Endothelial cell (in vitro differentiated cells): ENCODE data around the gene CASK. TPM values are rescaled to one million over a fixed set of nuclear protein-coding genes. Genes with fewer than 3 reads are reported as not detected.
"Not testable (repeated sequence)": the region's sequence is repeated elsewhere in the genome, so short reads cannot be mapped to it uniquely, and the experiment has no call there.

Experiments used
- DNase-seq: peaks from one replicate; pipeline ENCODE4 v3.0.0; 2021; ENCODE audit warnings: low spot score
- H3K27ac Mint-ChIP-seq: one replicate; pipeline ENCODE4 v1.8.0; 2021; ENCODE audit warnings: mixed read lengths, inconsistent platforms; ENCODE audit not compliant: unreplicated experiment
- H3K27me3 Mint-ChIP-seq: one replicate; pipeline ENCODE4 v1.8.0; 2021; ENCODE audit warnings: mild to moderate bottlenecking, moderate library complexity, mixed read lengths, inconsistent platforms; ENCODE audit not compliant: unreplicated experiment
- H3K36me3 Mint-ChIP-seq: one replicate; pipeline ENCODE4 v1.8.0; 2021; ENCODE audit warnings: mild to moderate bottlenecking, low read depth, mixed read lengths, inconsistent platforms; ENCODE audit not compliant: unreplicated experiment
- H3K4me1 Mint-ChIP-seq: one replicate; pipeline ENCODE4 v1.8.0; 2021; ENCODE audit warnings: mild to moderate bottlenecking, mixed read lengths, inconsistent platforms; ENCODE audit not compliant: unreplicated experiment
- H3K4me3 Mint-ChIP-seq: one replicate; pipeline ENCODE4 v1.8.0; 2021; ENCODE audit warnings: mild to moderate bottlenecking, mixed read lengths, inconsistent platforms; ENCODE audit not compliant: unreplicated experiment
- H3K9me3 Mint-ChIP-seq: one replicate; pipeline ENCODE4 v1.8.0; 2021; ENCODE audit warnings: mixed read lengths, inconsistent platforms; ENCODE audit not compliant: unreplicated experiment
- CTCF ChIP-seq: fragments of 200-600 bp; sonication (generic); IDR thresholded peaks from one replicate; pipeline ENCODE4 v1.5.0; 2021; ENCODE audit warnings: antibody characterized with exemption; ENCODE audit not compliant: unreplicated experiment
- total RNA-seq: library from RNA; stranded (reverse); fragmentation: NEBNext Ultra II Directional; extraction: Animal tissue kit (Norgen Biotek cat#: 25700); gene quantifications from one replicate; pipeline ENCODE4 v1.2.1, GENCODE V29; 2021; ENCODE audit not compliant: unreplicated experiment

The CASK gene
- total RNA-seq, 1 donor from 2014 or later: 62.5 TPM

- no peaks in the 10 kb centered on the region for H3K27me3 Mint-ChIP-seq
- no peak for DNase-seq
- H3K4me3 Mint-ChIP-seq: no peak overlapping the region
- TF ChIP-seq CTCF: no peak
- H3K36me3 Mint-ChIP-seq: peaks cover 33% of the 10 kb centered on the region
- H3K9me3 Mint-ChIP-seq: no peaks in the 10 kb centered on the region
- H3K27ac Mint-ChIP-seq: no peak overlapping the region
- no peaks in the 10 kb centered on the region for H3K4me1 Mint-ChIP-seq
Measured at GRCh38 chrX:41721590-41721989, 201.8 kb downstream of the CASK start.

- Mint-ChIP-seq H3K9me3 (no peaks in the 10 kb centered on the region), H3K4me3 (no peak overlapping the region), H3K4me1 (no peaks in the 10 kb centered on the region), H3K27me3 (no peaks in the 10 kb centered on the region), H3K27ac (no peak overlapping the region), H3K36me3 (peaks cover 33% of the 10 kb centered on the region)
- no peak for DNase-seq
- no peak for TF ChIP-seq CTCF
Measured at GRCh38 chrX:41720125-41720779, 203.1 kb downstream of the CASK start.

- not testable (repeated sequence) for H3K27me3 Mint-ChIP-seq, H3K4me1 Mint-ChIP-seq, H3K4me3 Mint-ChIP-seq, H3K9me3 Mint-ChIP-seq, DNase-seq, H3K27ac Mint-ChIP-seq
- peaks cover 33% of the 10 kb centered on the region for H3K36me3 Mint-ChIP-seq
Measured at GRCh38 chrX:41719610-41720009, 203.7 kb downstream of the CASK start.

GRCh38 chrX:41718481-41719235, 204.7 kb downstream of the CASK start:
- DNase-seq: no peak
- Mint-ChIP-seq H3K27me3 (no peaks in the 10 kb centered on the region), H3K36me3 (peaks cover 33% of the 10 kb centered on the region), H3K9me3 (no peaks in the 10 kb centered on the region), H3K4me3 (no peak overlapping the region), H3K27ac (no peak overlapping the region), H3K4me1 (no peaks in the 10 kb centered on the region)
- no peak for TF ChIP-seq CTCF

GRCh38 chrX:41716767-41717473, 206.4 kb downstream of the CASK start:
- no peak overlapping the region for H3K4me3 Mint-ChIP-seq
- TF ChIP-seq CTCF: no peak
- H3K27me3 Mint-ChIP-seq: no peaks in the 10 kb centered on the region
- no peak for DNase-seq
- no peaks in the 10 kb centered on the region for H3K9me3 Mint-ChIP-seq
- peaks cover 27% of the 10 kb centered on the region for H3K36me3 Mint-ChIP-seq
- H3K4me1 Mint-ChIP-seq: no peaks in the 10 kb centered on the region
- no peak overlapping the region for H3K27ac Mint-ChIP-seq
